K562 treated with DMSO at 1 percent for 48 hours (cell line): ENCODE measurements around the gene XPA. TPM values are rescaled to one million over a fixed set of nuclear protein-coding genes. Genes with fewer than 3 reads are reported as not detected.

Experiments used
- total RNA-seq: library from RNA; unstranded; fragments of 300-600 nt; gene quantifications from 2 replicates; pipeline ENCODE4 v1.2.3, GENCODE V29; 2022; ENCODE audit warnings: low replicate concordance; ENCODE audit errors: extremely low read depth

Gene XPA
- not detected in 2 replicates for total RNA-seq

GRCh38 chr9:97696803-97697601 is at the start of gene XPA:
Gene XPA, minus strand, starts transcription at chr9:97697340. Its CDS starts 48 bp downstream, at chr9:97697292.

GRCh38 chr9:97632985-97633858 is 63.9 kb downstream of the XPA start, which contains the start of the genes NCBP1 and TSTD2:
Gene NCBP1, plus strand, starts transcription at chr9:97633821. Its CDS starts 61 bp downstream, at chr9:97633882.
Gene TSTD2, minus strand, starts transcription at chr9:97633368. Its CDS starts 5,806 bp downstream, at chr9:97627562.

Other genes starting within 250 kb of the XPA start
- not detected in 2 replicates for gene TMOD1, start 195.7 kb downstream of the XPA start, total RNA-seq
- not detected in 2 replicates for gene TSTD2, start 64.0 kb downstream of the XPA start, total RNA-seq
- not detected in 2 replicates for gene NCBP1, start 63.5 kb downstream of the XPA start, total RNA-seq
- gene FOXE1, start 155.9 kb upstream of the XPA start, total RNA-seq = not detected in 2 replicates
- not detected in 2 replicates for gene TRMO, start 225.2 kb upstream of the XPA start, total RNA-seq
- gene HEMGN, start 240.8 kb upstream of the XPA start, total RNA-seq = not detected in 2 replicates